HG03460 (cell line): ENCODE measurements around the gene RIT2.

Experiments used
- ATAC-seq: cut with Tn5 transposase; IDR thresholded peaks from one replicate; pipeline ENCODE4 v1.9.1; 2021; ENCODE audit not compliant: unreplicated experiment

The RIT2 gene

GRCh38 chr18:43081396-43081795 lies 34.1 kb downstream of the RIT2 start:
- no peak for ATAC-seq

DNA sequence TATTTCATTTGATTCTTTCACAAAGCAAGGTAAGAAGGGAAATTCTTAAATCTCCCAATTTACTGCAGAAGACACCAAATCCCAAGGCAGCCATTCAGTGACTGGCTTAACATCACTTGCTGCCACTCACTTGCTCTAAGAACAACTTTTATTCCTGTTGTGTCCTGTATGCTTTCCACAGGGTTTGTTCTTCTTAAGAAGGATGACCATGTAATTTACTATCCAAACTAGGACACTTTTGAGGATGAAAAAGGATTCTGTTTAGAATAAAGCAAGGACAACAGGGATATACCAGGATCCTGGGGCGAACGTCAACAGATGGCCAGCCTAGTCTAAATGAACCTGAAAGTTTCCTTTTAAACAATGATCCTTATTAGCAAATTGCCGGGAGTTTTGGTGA lies 34.8 kb downstream of the RIT2 start:
- ATAC-seq, result no peak

DNA sequence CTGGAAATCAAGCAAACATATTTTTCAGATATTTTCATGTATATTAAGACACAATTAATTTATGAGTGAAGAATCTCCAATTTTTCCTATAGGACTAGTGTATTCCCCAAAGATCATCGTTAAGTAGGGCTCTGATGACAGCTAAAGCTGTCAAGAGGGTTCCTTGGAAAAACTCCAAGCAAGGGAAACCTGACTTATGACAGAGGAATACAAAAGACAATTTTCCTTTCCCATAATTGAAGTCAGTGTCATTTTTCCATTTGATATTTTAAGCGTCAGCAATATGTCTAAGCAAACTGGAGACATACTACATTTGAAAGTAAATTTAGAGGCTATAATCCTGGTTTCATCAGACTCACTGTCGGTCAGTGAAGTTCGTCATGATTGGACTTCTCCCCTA lies 36.1 kb downstream of the RIT2 start:
- no peak for ATAC-seq

DNA sequence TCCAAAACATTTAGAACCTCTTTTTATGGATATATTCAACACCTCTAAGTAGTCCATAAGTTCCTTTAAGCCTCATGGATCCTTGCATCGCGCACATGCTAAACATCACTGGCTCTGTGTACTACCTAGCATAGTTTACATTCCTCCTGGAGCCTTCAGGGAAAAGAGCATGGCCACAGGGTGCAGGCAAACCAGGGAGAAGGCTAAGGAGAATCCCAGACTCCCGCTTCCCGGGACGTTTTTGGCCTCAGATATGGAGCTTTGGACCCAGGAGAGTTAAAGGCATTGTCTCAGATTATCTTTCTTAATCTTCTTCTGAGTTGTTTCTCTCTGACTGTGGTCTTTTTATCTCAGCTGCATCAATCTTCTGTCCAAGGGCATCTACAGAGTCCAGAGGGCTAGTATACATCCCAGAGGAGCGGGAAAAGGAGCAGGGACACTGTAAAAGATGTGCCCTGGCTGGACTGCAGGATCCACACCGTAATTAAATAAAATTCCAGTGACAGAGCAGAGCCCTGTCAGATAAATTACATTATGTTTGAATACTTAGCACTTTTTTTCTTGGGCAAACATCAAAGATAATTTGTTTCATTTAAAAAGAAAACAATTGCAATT lies 36.9 kb downstream of the RIT2 start:
- ATAC-seq, result no peak

- no peak for ATAC-seq
These were observed 37.8 kb downstream of the RIT2 start for GRCh38 chr18:43077510-43078308.

- ATAC-seq, result no peak
These were observed 41.7 kb downstream of the RIT2 start for GRCh38 chr18:43073771-43074170.

DNA sequence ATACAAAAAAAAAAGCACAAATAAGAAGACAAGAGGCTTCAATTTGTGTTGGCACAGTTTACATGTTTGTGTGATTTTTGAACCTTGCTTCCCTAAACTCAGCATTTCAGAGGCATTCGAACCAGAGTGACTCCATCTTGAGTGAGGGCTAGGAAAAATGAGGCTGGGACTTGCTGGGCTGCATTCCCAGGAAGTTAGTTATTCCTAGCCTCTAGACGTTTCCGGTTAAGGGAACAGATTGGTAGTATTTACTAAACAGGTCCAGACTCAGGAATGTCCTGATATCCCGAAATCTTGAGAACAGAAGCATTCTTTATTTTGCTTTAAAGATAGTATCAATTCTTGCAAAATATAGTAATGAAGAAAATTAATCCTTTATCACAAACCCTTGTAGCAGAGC lies 46.7 kb downstream of the RIT2 start:
- no peak for ATAC-seq

DNA sequence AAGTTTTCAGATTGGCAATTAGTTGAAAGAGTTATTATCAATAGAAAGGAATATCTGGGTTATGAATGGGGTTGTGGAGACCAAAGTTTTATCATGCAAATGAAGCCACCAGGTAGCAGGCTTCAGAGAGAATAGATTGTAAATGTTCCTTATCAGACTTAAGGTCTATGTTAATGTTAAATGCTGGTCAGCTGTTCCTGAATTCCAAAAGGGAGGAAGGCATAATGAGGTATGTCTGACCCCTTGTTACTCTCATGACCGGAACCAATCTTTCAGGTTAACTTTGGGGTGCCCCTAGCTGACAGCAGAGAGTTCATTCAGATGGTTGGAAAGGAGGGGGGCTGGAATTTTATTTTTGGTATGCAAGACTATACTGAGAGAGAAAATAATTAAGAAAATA lies 47.9 kb downstream of the RIT2 start:
- no peak for ATAC-seq

DNA sequence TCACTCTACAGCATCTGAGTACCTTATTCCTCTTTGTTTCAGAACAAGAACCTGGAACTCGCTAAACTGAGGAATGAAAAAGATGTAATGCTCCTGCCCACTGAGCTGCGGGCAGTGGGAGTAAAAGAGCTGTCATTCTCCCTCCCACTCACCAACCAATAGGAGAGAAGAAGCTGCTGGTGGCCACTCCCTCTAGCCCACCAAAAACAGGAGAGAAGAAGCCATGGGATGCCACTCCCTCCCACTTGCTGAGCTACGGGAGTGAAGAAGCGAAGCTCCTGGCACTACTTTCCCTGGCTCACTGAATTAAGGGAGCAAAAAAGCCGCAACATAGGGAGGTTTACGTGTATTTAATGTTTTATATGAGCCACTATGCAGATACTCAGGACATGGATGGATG lies 53.7 kb downstream of the RIT2 start:
- no peak for ATAC-seq

DNA sequence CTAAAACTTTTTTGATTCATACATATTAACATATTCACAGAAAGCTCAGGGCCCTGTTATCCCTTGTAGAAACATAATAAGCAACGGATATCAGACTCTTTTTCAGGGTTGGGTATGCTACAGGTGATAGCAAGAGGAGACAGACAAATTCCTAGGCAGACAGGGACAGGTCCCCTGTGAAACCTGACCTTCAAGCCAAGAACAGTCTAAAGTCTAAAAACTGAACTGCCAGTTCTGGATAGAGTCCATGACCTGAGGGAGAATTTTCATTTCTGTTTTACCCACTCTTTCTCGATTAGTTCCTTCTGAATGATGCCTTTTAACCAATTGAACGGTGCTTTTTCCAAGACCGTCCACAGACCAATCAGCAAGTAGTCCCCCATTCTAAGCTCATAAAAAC lies 54.2 kb downstream of the RIT2 start:
- no peak for ATAC-seq

- ATAC-seq, result no peak
These were observed 55.5 kb downstream of the RIT2 start for GRCh38 chr18:43060020-43060419.

GRCh38 chr18:43054815-43055519 lies 60.5 kb downstream of the RIT2 start:
- ATAC-seq, result no peak

GRCh38 chr18:43049021-43049420 lies 66.5 kb downstream of the RIT2 start:
- ATAC-seq, result no peak

DNA sequence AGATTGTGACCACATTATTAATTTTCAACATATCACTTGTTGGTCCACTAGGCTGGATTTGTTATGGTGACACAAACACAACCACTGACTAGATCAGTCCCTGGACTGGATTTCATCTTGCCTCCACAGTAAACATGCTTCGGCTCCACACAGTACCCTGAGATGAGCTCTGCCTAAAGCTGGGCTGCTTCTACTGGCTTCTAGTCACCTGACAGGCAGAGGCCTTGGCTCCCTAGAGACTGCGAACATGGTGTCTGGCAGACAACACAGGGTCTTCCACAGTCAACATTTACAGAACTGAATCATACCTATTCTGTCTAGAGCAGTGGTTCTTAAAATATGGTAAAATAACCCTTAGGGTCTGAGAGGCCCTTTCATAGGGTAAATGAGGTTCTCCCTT lies 69.2 kb downstream of the RIT2 start:
- no peak for ATAC-seq

DNA sequence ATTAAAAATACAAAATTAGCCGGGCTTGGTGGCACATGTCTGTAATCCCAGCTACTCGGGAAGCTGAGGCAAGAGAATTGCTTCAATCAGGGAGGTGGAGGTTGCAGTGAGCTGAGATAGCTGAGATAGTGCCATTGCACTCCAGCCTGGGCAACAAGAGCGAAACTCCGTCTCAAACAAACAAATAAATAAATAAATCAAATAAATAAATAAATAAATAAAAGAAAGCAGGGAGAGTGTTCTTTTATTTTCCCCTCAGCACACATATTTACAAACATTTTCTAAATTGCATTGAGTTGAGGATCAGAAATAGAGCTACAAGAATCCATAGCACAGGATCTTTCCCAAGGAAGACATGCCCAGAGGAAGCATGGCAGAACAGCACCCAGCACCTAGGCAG lies 71.9 kb downstream of the RIT2 start:
- ATAC-seq, result no peak

DNA sequence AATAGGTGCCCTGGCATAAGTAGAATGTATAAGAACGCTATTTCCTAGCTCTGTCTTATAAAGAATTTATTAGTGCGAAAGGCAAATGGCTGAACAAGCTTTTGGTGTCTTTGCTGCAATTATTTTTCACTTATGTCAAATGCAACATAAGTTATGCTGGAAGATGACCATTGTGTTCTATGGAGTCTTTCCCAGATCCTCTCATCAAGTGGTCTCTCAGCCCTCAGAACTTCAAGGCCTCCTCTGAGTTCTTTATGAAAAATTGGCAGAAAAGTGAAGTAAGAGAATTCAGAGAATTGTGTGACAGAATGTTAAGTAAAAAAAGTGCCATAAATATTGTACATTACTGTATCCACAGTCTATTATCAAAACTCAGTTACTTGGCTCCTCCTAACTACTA lies 75.2 kb downstream of the RIT2 start:
- ATAC-seq, result no peak

DNA sequence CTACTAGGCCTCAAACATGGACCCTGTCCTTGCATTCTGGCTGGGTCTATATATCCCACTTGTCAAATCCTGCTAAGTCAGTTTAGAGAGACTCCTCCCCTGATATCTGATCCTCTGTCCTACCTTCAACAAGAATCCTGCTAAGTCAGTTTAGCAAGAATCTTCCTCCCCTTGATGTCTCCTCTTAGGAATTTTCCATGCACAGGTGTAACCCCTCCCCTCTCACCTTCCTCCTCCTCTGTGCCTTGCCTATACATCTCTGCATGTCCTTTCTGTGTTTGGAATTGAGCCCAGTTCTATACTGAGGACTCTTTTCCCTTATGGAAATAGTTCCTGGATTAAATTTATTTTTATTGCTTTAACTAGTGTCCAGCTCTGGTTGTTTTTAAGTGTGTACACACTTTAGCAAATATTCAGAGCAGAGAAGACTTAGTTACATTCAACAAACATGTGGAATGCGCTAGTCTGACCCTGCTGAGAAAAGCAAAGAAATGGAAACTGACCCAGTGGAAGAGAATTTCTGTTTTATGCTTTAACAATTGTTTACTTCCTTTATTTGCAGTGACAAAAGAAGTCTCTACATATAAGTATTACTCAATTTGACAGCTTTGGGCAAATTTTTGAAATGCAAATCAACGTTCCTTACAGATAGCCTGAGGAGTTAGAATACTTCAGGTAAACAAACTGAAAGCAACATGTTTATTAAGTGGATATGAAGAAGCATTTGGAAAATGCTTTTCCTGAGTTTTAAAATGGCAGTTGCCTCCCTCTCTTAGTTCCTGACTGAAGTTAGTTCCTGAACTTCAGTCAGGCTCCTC lies 80.6 kb downstream of the RIT2 start:
- ATAC-seq, result no peak

DNA sequence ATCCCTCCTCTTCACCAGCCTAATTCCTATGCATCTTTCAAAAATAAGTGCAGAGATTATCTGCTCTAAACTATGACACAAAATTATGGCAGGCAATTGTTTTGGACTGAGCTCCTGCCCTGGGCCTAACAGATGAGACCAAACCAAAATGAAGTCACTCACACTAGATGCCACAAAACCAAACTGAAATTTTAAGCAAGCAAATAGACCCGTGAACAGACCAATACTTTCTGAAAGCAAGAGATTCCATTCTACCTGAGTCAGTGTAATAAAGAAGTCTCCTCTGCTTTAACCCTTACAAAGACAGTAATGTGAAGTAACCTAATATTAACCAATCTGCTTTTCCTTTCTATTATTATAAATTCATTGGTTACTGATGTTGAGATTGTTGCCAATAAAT lies 84.3 kb downstream of the RIT2 start:
- ATAC-seq, result no peak

DNA sequence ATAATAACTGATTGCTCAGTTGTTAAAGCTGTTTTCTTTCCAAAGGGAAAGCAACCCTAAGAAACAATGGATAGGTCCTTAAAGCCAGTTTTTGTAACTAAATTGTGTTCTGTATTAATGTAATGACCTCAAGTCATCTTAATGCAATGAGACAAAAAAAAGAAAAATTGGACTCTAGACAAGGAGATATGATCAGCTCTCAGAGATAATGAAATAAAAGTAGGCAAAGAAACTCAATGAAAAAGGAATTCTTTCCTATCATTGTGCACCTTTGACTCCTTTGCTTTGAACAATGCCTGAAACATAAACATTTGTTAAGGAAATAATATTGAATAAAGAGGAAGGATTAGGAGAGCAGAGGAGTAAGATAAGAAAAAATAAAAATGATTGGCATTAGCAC lies 86.1 kb downstream of the RIT2 start:
- ATAC-seq, result no peak

DNA sequence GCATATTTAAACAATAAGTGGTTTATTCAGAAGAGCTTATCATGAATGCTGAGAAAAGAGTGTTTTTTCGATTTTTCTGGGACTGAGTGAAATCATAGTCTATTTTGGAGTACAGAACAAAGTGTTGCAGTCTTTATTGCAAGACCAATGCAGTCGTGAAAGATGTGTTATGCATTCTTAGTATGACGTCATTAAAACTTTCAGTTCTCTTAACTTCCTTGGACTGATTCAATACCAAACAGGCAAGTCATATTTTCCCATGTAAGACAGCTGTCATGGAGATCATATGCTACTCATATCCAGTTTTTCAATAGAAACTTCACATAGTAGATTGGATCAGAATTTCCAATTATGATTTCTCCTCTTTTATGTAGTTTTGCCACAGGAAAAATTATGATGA lies 92.6 kb downstream of the RIT2 start:
- no peak for ATAC-seq

GRCh38 chr18:43017622-43018021 lies 97.9 kb downstream of the RIT2 start:
- ATAC-seq, result no peak
